ENCODE measurements around the gene RPGR. TPM values are rescaled to one million over a fixed set of nuclear protein-coding genes. Genes with fewer than 3 reads are reported as not detected.

Gene RPGR
- total RNA-seq, 1 experiment from 2014 or later = 10.4 TPM

DNA sequence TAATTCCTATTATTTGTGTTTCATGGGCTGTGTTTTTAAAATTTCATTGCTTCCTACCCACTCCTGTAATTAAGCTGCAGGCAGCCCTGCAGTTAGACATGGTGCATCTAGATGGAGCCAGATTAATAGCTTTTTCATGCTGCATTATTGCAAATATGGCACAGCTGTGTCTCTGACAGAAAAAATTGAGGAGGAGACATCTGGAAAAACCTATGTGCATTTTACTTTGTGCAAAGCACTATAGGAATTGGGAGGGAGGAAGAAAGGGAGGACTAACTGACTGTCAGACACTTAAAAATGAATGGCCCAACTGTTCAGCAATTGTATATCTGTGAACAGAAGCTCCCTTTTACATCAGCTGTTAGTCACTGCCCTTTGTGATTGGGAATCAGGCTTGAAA, 8.1 kb upstream of the RPGR start:
- BruUV-seq (replicated peaks) = no TSS peak
- POLR2A ChIA-PET = no interaction called here
- Histone ChIP-seq H3K9me2 (ENCODE audit: insufficient read depth) (no peaks in the 10 kb centered on the region), H3K79me2 (ENCODE audit: insufficient read depth, low read length) (no peaks in the 10 kb centered on the region), H3K4me3 (replicated peaks in 1 of 2; ENCODE audit: low read depth in 1 of 2, low read length in 2 of 2) (no peak overlapping the region), H3K9ac (ENCODE audit: low read length) (no peak overlapping the region), H3K4me1 (ENCODE audit: control insufficient read depth in 1 of 2, insufficient read depth in 2 of 2, low read length in 2 of 2) (no peaks in the 10 kb centered on the region), H4K20me1 (ENCODE audit: insufficient read depth) (no peaks in the 10 kb centered on the region), H3K27me3 (ENCODE audit: insufficient read depth, low read length) (no peaks in the 10 kb centered on the region), H3K27ac (ENCODE audit: low read depth, low read length) (no peak overlapping the region), H3K4me2 (ENCODE audit: low read length) (no peak overlapping the region), H3K36me3 (ENCODE audit: control insufficient read depth in 1 of 2, insufficient read depth in 2 of 2, low read length in 2 of 2) (no peaks in the 10 kb centered on the region), H2AFZ (ENCODE audit: low read depth, low read length, poor library complexity, severe bottlenecking) (no peak overlapping the region), H3K9me3 (ENCODE audit: control insufficient read depth in 1 of 2, insufficient read depth in 1 of 2, low read depth in 1 of 2, low read length in 2 of 2) (no peaks in the 10 kb centered on the region)
- intact Hi-C loops (cut with micrococcal nuclease) = no loop called here
- CTCF ChIA-PET = interaction anchor here (1.2 to 1.4 kb wide), 2 partner anchors 322 to 330 kb away, joined by 3 read pairs; no protein-coding TSS in a partner anchor
- TF ChIP-seq, protein P1, sequence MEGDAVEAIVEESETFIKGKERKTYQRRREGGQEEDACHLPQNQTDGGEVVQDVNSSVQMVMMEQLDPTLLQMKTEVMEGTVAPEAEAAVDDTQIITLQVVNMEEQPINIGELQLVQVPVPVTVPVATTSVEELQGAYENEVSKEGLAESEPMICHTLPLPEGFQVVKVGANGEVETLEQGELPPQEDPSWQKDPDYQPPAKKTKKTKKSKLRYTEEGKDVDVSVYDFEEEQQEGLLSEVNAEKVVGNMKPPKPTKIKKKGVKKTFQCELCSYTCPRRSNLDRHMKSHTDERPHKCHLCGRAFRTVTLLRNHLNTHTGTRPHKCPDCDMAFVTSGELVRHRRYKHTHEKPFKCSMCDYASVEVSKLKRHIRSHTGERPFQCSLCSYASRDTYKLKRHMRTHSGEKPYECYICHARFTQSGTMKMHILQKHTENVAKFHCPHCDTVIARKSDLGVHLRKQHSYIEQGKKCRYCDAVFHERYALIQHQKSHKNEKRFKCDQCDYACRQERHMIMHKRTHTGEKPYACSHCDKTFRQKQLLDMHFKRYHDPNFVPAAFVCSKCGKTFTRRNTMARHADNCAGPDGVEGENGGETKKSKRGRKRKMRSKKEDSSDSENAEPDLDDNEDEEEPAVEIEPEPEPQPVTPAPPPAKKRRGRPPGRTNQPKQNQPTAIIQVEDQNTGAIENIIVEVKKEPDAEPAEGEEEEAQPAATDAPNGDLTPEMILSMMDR (IDR thresholded peaks at IDR 0.05 in 2 of 3, conservative IDR thresholded peaks at IDR 0.05 in 1 of 3; ENCODE audit: borderline replicate concordance in 1 of 3, insufficient read depth in 1 of 3, low read depth in 2 of 3, low read length in 2 of 3) = peak in 1 of 3 experiments; percentile 17; a peak in 1 of 6 replicates
- TF ChIP-seq RAD21 (IDR thresholded peaks at IDR 0.05; ENCODE audit: low read depth) = 0 out of 2 replicates have a peak, but pooled peaks have one; percentile 20
- TF ChIP-seq JUND (IDR thresholded peaks at IDR 0.05) = no peak
- no peak for TF ChIP-seq EGR1 (IDR thresholded peaks at IDR 0.05; ENCODE audit: low read depth)
- no peak for ATAC-seq
- RAD21 ChIA-PET (ENCODE audit: low non-redundant PET in 1 of 2, low total read pairs in 2 of 2, uncharacterized antibody in 2 of 2, unreplicated experiment in 2 of 2) = interaction anchor here in 1 of 2 experiments (0.8 kb wide), 1 partner anchor 318 kb away, joined by 3 read pairs; no protein-coding TSS in a partner anchor
- DNase-seq (ENCODE audit: low read depth, low spot score) = no peak

DNA sequence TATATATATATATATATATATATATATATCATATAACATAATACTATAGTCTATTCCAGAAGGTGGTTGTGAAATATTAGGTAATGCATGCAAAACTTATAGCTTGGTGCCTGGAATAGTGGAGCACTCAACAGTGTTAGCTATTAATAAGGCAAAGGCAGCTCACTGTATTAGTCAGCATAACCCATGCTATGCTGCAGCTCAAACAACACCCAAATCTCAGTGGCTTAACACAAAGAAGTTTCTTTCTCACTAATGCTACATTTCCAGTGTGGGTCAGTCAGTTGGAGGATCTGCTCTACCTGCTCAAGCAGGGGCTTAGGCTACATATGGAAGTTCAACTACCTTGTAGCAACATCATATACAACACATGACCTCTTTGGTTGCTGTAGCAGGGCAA, 5.2 kb upstream of the RPGR start:
- DNase-seq (ENCODE audit: low read depth, low spot score) (no peak), ATAC-seq (no peak)
- no peak overlapping the region for H3K27ac ChIP-seq (ENCODE audit: low read depth, low read length)
- no peaks in the 10 kb centered on the region for H3K36me3 ChIP-seq (ENCODE audit: control insufficient read depth in 1 of 2, insufficient read depth in 2 of 2, low read length in 2 of 2)
- no peak overlapping the region for H3K4me2 ChIP-seq (ENCODE audit: low read length)
- no peaks in the 10 kb centered on the region for H3K27me3 ChIP-seq (ENCODE audit: insufficient read depth, low read length)
- ChIA-PET RAD21 (ENCODE audit: low non-redundant PET in 1 of 2, low total read pairs in 2 of 2, uncharacterized antibody in 2 of 2, unreplicated experiment in 2 of 2) (no interaction called here), POLR2A (no interaction called here), CTCF (no interaction called here)
- H3K9me2 ChIP-seq (ENCODE audit: insufficient read depth) = no peaks in the 10 kb centered on the region
- H3K4me1 ChIP-seq (ENCODE audit: control insufficient read depth in 1 of 2, insufficient read depth in 2 of 2, low read length in 2 of 2) = peaks cover 0 to 6% of the 10 kb centered on the region in 2 experiments; a peak in 2 of 4 replicates
- no peak overlapping the region for H3K9ac ChIP-seq (ENCODE audit: low read length)
- no peaks in the 10 kb centered on the region for H3K9me3 ChIP-seq (ENCODE audit: control insufficient read depth in 1 of 2, insufficient read depth in 1 of 2, low read depth in 1 of 2, low read length in 2 of 2)
- no peak overlapping the region for H2AFZ ChIP-seq (ENCODE audit: low read depth, low read length, poor library complexity, severe bottlenecking)
- intact Hi-C loops (cut with micrococcal nuclease) = no loop called here
- H3K4me3 ChIP-seq (replicated peaks in 1 of 2; ENCODE audit: low read depth in 1 of 2, low read length in 2 of 2) = no peak overlapping the region
- no TSS peak for BruUV-seq (replicated peaks)
- H3K79me2 ChIP-seq (ENCODE audit: insufficient read depth, low read length) = no peaks in the 10 kb centered on the region
- no peaks in the 10 kb centered on the region for H4K20me1 ChIP-seq (ENCODE audit: insufficient read depth)
- TF ChIP-seq, protein P1 (IDR thresholded peaks at IDR 0.05 in 2 of 3, conservative IDR thresholded peaks at IDR 0.05 in 1 of 3; ENCODE audit: borderline replicate concordance in 1 of 3, insufficient read depth in 1 of 3, low read depth in 2 of 3, low read length in 2 of 3) = no peak
- TF ChIP-seq, protein P2, sequence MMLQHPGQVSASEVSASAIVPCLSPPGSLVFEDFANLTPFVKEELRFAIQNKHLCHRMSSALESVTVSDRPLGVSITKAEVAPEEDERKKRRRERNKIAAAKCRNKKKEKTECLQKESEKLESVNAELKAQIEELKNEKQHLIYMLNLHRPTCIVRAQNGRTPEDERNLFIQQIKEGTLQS (IDR thresholded peaks at IDR 0.05) = no peak
- TF ChIP-seq EZH2phosphoT487 (IDR thresholded peaks at IDR 0.05; ENCODE audit: borderline replicate concordance) (no peak), SIN3A (IDR thresholded peaks at IDR 0.05; ENCODE audit: low read depth) (no peak), SP1 (IDR thresholded peaks at IDR 0.05; ENCODE audit: low read depth) (no peak), POLR2A (IDR thresholded peaks at IDR 0.05; ENCODE audit: borderline replicate concordance, extremely low read depth, insufficient read depth, insufficient read length) (no peak), ZFX (IDR thresholded peaks at IDR 0.05) (no peak), YY1 (IDR thresholded peaks at IDR 0.05; ENCODE audit: extremely low read depth, insufficient replicate concordance, low read depth, low read length) (no peak), ZNF274 (IDR thresholded peaks at IDR 0.05; ENCODE audit: low read depth, low read length) (no peak), EZH2 (IDR thresholded peaks at IDR 0.05) (no peak), ELF1 (IDR thresholded peaks at IDR 0.05; ENCODE audit: borderline replicate concordance, low read depth) (no peak), POLR2AphosphoS5 (IDR thresholded peaks at IDR 0.05; ENCODE audit: low read depth, low read length) (no peak)
- TF ChIP-seq, protein P3, sequence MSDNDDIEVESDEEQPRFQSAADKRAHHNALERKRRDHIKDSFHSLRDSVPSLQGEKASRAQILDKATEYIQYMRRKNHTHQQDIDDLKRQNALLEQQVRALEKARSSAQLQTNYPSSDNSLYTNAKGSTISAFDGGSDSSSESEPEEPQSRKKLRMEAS (IDR thresholded peaks at IDR 0.05) = no peak
